K562 (cell line): ENCODE measurements around the gene ICA1. TPM values are rescaled to one million over a fixed set of nuclear protein-coding genes. Genes with fewer than 3 reads are reported as not detected.

Experiments used
- CLOCK ChIP-seq: fragments of 250-450 bp; sonication (Bioruptor Pico); IDR thresholded peaks from 2 replicates; pipeline ENCODE4 v1.4.0; 2020; ENCODE audit warnings: mild to moderate bottlenecking, moderate library complexity, borderline replicate concordance
- E2F8 ChIP-seq: fragments of 450-650 bp; IDR thresholded peaks from 2 replicates; pipeline ENCODE4 v1.7.1; 2018; ENCODE audit warnings: mild to moderate bottlenecking, low read depth; ENCODE audit not compliant: partially characterized antibody
- MCM7 ChIP-seq, 2 experiments: fragments of 450-650 bp; IDR thresholded peaks; 2 replicates each; pipeline ENCODE4 v1.6.1; 2016 to 2018
- MTF1 ChIP-seq: fragments of 250-450 bp; sonication (Bioruptor Pico); IDR thresholded peaks from 2 replicates; pipeline ENCODE4 v1.9.0; 2021; ENCODE audit warnings: moderate library complexity, mild to moderate bottlenecking, inconsistent platforms, borderline replicate concordance
- POLR3G ChIP-seq: IDR thresholded peaks from 2 replicates; pipeline ENCODE4 v1.6.1; 2011; ENCODE audit not compliant: insufficient read length, insufficient replicate concordance; ENCODE audit errors: extremely low read depth
- SRSF7 ChIP-seq: fragments of 200-400 bp; formaldehyde crosslinking; optimal IDR thresholded peaks from 2 replicates; pipeline ENCODE3; 2017; ENCODE audit warnings: mild to moderate bottlenecking, low read depth, low read length
- ZNF766 ChIP-seq: fragments of 200-800 bp; sonication (Bioruptor generic); conservative IDR thresholded peaks from 2 replicates; pipeline ENCODE4 v1.6.1; 2016; ENCODE audit warnings: missing genetic modification characterization, missing compliant biosample characterization
- polyA plus RNA-seq, 8 experiments: library from polyadenylated mRNA; depleted of rRNA in 4 of 8; stranded (reverse) in 5 of 8; unstranded in 3 of 8; fragments of >200 nt; fragmentation: Nextera tagmentation in 2 of 8; fragmentation: Illumina TruSeq in 1 of 8; extraction: Ambion mirVana in 2 of 8; extraction: Trizol in 1 of 8; gene quantifications; 2 replicates each; pipeline versions ENCODE4 v1.2.1 to v1.2.3, GENCODE V29; 2011 to 2014; ENCODE audit warnings: inconsistent platforms in 1 of 8, missing spikeins in 1 of 8
- total RNA-seq, 7 experiments: library from RNA; depleted of rRNA in 6 of 7; stranded (reverse); fragments of >200 nt in 6 of 7; fragmentation: Illumina TruSeq in 2 of 7; extraction: Trizol in 2 of 7; gene quantifications; 2 replicates each; pipeline versions ENCODE4 v1.2.1 to v1.2.3, GENCODE V29; 2011 to 2021; ENCODE audit warnings: low replicate concordance in 1 of 7

The ICA1 gene
- total and polyA plus RNA-seq, 9 of the 15 experiments (the other 6 are each of a cell fraction or from before 2014, with no cell fraction given): 7.1 to 22.3 (median 16.4) TPM

- TF ChIP-seq E2F8 (no peak), CLOCK (CRISPR knock-in tag) (no peak), MTF1 (CRISPR knock-in tag) (no peak), ZNF766 (CRISPR knock-in tag) (no peak), SRSF7 (no peak), MCM7 (IDR thresholded peaks at IDR 0.05) (no peak), POLR3G (no peak)
Measured at GRCh38 chr7:8143151-8143874, 118.7 kb downstream of the ICA1 start (continued).
